ENCODE data around the gene ATP9B.

ATP9B gene

DNA sequence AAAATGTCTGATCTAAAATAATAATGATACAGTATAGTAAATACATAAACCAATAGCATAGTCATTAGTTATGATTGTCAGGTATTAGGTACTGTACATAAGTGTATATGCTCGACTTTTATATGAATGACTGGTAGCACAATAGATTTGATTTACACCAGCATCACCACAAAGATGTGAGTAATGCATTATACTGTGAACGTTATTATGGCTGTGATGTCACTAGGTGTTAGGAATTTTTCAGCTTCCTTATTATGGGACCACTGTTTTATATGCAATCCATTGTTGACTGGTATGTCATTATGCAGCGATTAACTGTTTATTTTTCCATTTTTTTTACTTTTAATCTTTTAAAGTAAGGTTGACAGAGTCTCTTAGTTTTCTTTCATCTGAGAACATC lies 23.7 kb downstream of the ATP9B start:
- Histone ChIP-seq H3K27ac (no peak overlapping the region), H3K9me3 (replicated peaks in 1 of 11) (peaks cover 35 to 49% (median 42%) of the 10 kb centered on the region in 11 experiments), H3K4me3 (no peak overlapping the region), H3K4me2 (no peak overlapping the region), H3K27me3 (no peaks in the 10 kb centered on the region), H3K36me3 (peaks cover 15 to 53% (median 24%) of the 10 kb centered on the region in 11 experiments), H3K4me1 (peaks cover 0 to 19% (median 8%) of the 10 kb centered on the region in 10 experiments; a peak in 10 of 20 replicates), H3K9ac (no peak overlapping the region), H4K20me1 (peaks cover 0 to 38% (median 17%) of the 10 kb centered on the region in 11 experiments; a peak in 14 of 22 replicates)
- no peak for TF ChIP-seq Cebpa-rat (IDR thresholded peaks at IDR 0.05)

- no peak for TF ChIP-seq Cebpa-rat (IDR thresholded peaks at IDR 0.05)
- H3K27me3 ChIP-seq, result no peaks in the 10 kb centered on the region
- H3K9ac ChIP-seq, result no peak overlapping the region
- no peak overlapping the region for H3K27ac ChIP-seq
- H3K4me2 ChIP-seq, result peak overlapping the region in 5 of 11 experiments; percentile 16 to 58 (median 35); a peak in 9 of 22 replicates
- peaks cover 31 to 50% (median 40%) of the 10 kb centered on the region in 11 experiments for H3K9me3 ChIP-seq (replicated peaks in 1 of 11)
- H3K4me3 ChIP-seq, result no peak overlapping the region
- H3K36me3 ChIP-seq, result peaks cover 20 to 54% (median 28%) of the 10 kb centered on the region in 11 experiments
- H3K4me1 ChIP-seq, result peaks cover 0 to 19% (median 8%) of the 10 kb centered on the region in 10 experiments; a peak in 10 of 20 replicates
- peaks cover 0 to 37% (median 17%) of the 10 kb centered on the region in 11 experiments; a peak in 14 of 22 replicates for H4K20me1 ChIP-seq
Observed at GRCh38 chr18:79093986-79094385, 24.8 kb downstream of the ATP9B start.

DNA sequence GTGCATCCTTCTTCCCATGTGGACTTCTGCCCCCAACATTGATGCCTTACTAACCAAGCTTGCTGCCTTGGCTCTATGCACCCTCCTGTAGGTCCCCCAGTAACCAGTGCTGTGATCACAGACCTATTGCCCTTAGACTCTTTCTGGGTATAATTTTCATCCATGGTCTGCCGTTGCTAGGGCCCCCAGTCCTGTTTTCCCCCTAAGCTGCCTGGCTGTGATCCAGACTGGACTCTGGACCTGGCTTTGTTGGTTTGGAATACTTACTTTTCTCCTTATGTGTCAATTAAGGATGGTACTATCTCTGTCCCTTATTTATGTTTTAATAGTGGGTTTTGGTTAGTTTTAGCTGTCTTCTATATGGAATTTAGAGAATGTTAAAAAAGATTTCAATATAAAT lies 26.0 kb downstream of the ATP9B start:
- Histone ChIP-seq H3K36me3 (peaks cover 24 to 54% (median 35%) of the 10 kb centered on the region in 11 experiments), H4K20me1 (peaks cover 0 to 34% (median 17%) of the 10 kb centered on the region in 11 experiments; a peak in 14 of 22 replicates), H3K9ac (no peak overlapping the region), H3K4me1 (peaks cover 0 to 19% (median 8%) of the 10 kb centered on the region in 10 experiments; a peak in 10 of 20 replicates), H3K4me2 (no peak overlapping the region), H3K9me3 (replicated peaks in 1 of 11) (peaks cover 19 to 48% (median 35%) of the 10 kb centered on the region in 11 experiments), H3K27me3 (no peaks in the 10 kb centered on the region), H3K4me3 (no peak overlapping the region), H3K27ac (no peak overlapping the region)
- no peak for TF ChIP-seq Cebpa-rat (IDR thresholded peaks at IDR 0.05)

- peaks cover 0 to 11% (median 3%) of the 10 kb centered on the region in 10 experiments; a peak in 8 of 20 replicates for H3K4me1 ChIP-seq
- H3K4me3 ChIP-seq, result no peak overlapping the region
- H4K20me1 ChIP-seq, result peaks cover 0 to 10% (median 0%) of the 10 kb centered on the region in 11 experiments; a peak in 4 of 22 replicates
- peaks cover 47 to 88% (median 61%) of the 10 kb centered on the region in 11 experiments for H3K36me3 ChIP-seq
- H3K4me2 ChIP-seq, result no peak overlapping the region
- H3K27ac ChIP-seq, result no peak overlapping the region
- no peak overlapping the region for H3K9ac ChIP-seq
- TF ChIP-seq Cebpa-rat (IDR thresholded peaks at IDR 0.05), result no peak
- H3K27me3 ChIP-seq, result no peaks in the 10 kb centered on the region
- H3K9me3 ChIP-seq (replicated peaks in 1 of 11), result peaks cover 10 to 47% (median 29%) of the 10 kb centered on the region in 11 experiments; a peak in 20 of 22 replicates
Observed at GRCh38 chr18:79100944-79101343, 31.8 kb downstream of the ATP9B start.

- peaks cover 0 to 8% (median 3%) of the 10 kb centered on the region in 10 experiments; a peak in 7 of 20 replicates for H3K4me1 ChIP-seq
- no peak for TF ChIP-seq Cebpa-rat (IDR thresholded peaks at IDR 0.05)
- H3K4me3 ChIP-seq, result no peak overlapping the region
- H3K9ac ChIP-seq, result no peak overlapping the region
- H4K20me1 ChIP-seq, result peaks cover 0 to 12% (median 5%) of the 10 kb centered on the region in 11 experiments; a peak in 6 of 22 replicates
- no peaks in the 10 kb centered on the region for H3K27me3 ChIP-seq
- no peak overlapping the region for H3K27ac ChIP-seq
- peaks cover 6 to 35% (median 19%) of the 10 kb centered on the region in 11 experiments; a peak in 18 of 22 replicates for H3K9me3 ChIP-seq (replicated peaks in 1 of 11)
- H3K36me3 ChIP-seq, result peaks cover 41 to 90% (median 64%) of the 10 kb centered on the region in 11 experiments
- H3K4me2 ChIP-seq, result no peak overlapping the region
Observed at GRCh38 chr18:79102886-79103285, 33.7 kb downstream of the ATP9B start.

GRCh38 chr18:79104137-79104536 lies 34.9 kb downstream of the ATP9B start:
- Histone ChIP-seq H3K4me2 (peak overlapping the region in 1 of 11 experiments; percentile 23; a peak in 1 of 22 replicates), H3K4me3 (no peak overlapping the region), H3K27ac (no peak overlapping the region), H4K20me1 (peaks cover 0 to 16% (median 5%) of the 10 kb centered on the region in 11 experiments; a peak in 6 of 22 replicates), H3K4me1 (peaks cover 0 to 8% (median 3%) of the 10 kb centered on the region in 10 experiments; a peak in 7 of 20 replicates), H3K27me3 (no peaks in the 10 kb centered on the region), H3K9me3 (replicated peaks in 1 of 11) (peaks cover 6 to 28% (median 14%) of the 10 kb centered on the region in 11 experiments; a peak in 18 of 22 replicates), H3K9ac (no peak overlapping the region), H3K36me3 (peaks cover 34 to 91% (median 66%) of the 10 kb centered on the region in 11 experiments)
- TF ChIP-seq Cebpa-rat (IDR thresholded peaks at IDR 0.05), result no peak

GRCh38 chr18:79105455-79105854 lies 36.3 kb downstream of the ATP9B start:
- H4K20me1 ChIP-seq, result peaks cover 0 to 16% (median 5%) of the 10 kb centered on the region in 11 experiments; a peak in 6 of 22 replicates
- H3K9me3 ChIP-seq (replicated peaks in 1 of 11), result peaks cover 0 to 18% (median 8%) of the 10 kb centered on the region in 11 experiments; a peak in 12 of 22 replicates
- peaks cover 0 to 8% (median 3%) of the 10 kb centered on the region in 10 experiments; a peak in 7 of 20 replicates for H3K4me1 ChIP-seq
- H3K36me3 ChIP-seq, result peaks cover 29 to 89% (median 58%) of the 10 kb centered on the region in 11 experiments
- no peak for TF ChIP-seq Cebpa-rat (IDR thresholded peaks at IDR 0.05)
- H3K27ac ChIP-seq, result no peak overlapping the region
- no peak overlapping the region for H3K4me2 ChIP-seq
- no peak overlapping the region for H3K4me3 ChIP-seq
- no peaks in the 10 kb centered on the region for H3K27me3 ChIP-seq
- no peak overlapping the region for H3K9ac ChIP-seq

DNA sequence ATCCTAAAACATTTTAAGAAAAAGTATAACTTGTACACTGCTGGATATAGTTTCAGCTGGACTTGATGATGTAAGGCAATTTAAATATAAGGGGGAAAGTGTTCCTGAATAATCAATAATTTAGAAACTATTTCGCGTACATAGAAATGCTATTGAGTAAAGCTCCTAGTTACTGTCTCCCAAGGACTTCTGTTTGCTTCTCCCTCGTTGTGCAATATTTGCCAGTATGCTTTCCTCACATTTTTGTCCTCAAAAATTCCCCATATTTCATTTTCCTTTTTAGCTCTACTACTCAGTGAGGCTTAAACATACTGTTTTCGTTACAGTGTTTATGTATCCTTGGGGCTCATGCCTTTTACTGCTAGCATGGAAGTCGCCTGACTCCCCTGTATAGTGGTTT lies 36.9 kb downstream of the ATP9B start:
- Histone ChIP-seq H3K4me2 (no peak overlapping the region), H3K4me1 (peaks cover 0 to 8% (median 3%) of the 10 kb centered on the region in 10 experiments; a peak in 7 of 20 replicates), H3K9me3 (replicated peaks in 1 of 11) (peaks cover 0 to 12% (median 2%) of the 10 kb centered on the region in 11 experiments; a peak in 9 of 22 replicates), H3K9ac (no peak overlapping the region), H3K27me3 (no peaks in the 10 kb centered on the region), H3K4me3 (no peak overlapping the region), H3K36me3 (peaks cover 22 to 86% (median 53%) of the 10 kb centered on the region in 11 experiments), H4K20me1 (peaks cover 0 to 14% (median 5%) of the 10 kb centered on the region in 11 experiments; a peak in 6 of 22 replicates), H3K27ac (no peak overlapping the region)
- TF ChIP-seq Cebpa-rat (IDR thresholded peaks at IDR 0.05), result no peak

- Histone ChIP-seq H3K4me3 (no peak overlapping the region), H3K4me1 (peaks cover 0 to 8% (median 3%) of the 10 kb centered on the region in 10 experiments; a peak in 7 of 20 replicates), H3K27ac (no peak overlapping the region), H3K27me3 (no peaks in the 10 kb centered on the region), H4K20me1 (peaks cover 0 to 14% (median 5%) of the 10 kb centered on the region in 11 experiments; a peak in 6 of 22 replicates), H3K9ac (no peak overlapping the region), H3K9me3 (replicated peaks in 1 of 11) (peaks cover 0 to 8% (median 0%) of the 10 kb centered on the region in 11 experiments; a peak in 4 of 22 replicates), H3K4me2 (no peak overlapping the region), H3K36me3 (peaks cover 17 to 71% (median 39%) of the 10 kb centered on the region in 11 experiments; a peak in 20 of 22 replicates)
- TF ChIP-seq Cebpa-rat (IDR thresholded peaks at IDR 0.05), result no peak
Observed at GRCh38 chr18:79107886-79108285, 38.7 kb downstream of the ATP9B start.
